Measurements from ENCODE around the gene FSD1L. TPM values are rescaled to one million over a fixed set of nuclear protein-coding genes. Genes with fewer than 3 reads are reported as not detected.

Gene FSD1L
- total RNA-seq: 10 to 100 TPM; 13.4 to 14.3 TPM
- polyA plus RNA-seq (2013, experiment 1 of 2): 12.8 TPM
- 16.8 TPM for polyA plus RNA-seq (2013, experiment 2 of 2)
- long read RNA-seq, experiment 1, partial matches to known transcripts: 1 of 3 reads
- long read RNA-seq, experiment 1, other reads (novel, unspliced or antisense): 2 of 3 reads
- long read RNA-seq, experiment 2, partial matches to known transcripts: 1 of 18 reads
- long read RNA-seq, experiment 2, other reads (novel, unspliced or antisense): 17 of 18 reads
- long read RNA-seq, experiment 3, partial matches to known transcripts: 1 of 8 reads
- long read RNA-seq, experiment 3, other reads (novel, unspliced or antisense): 6 of 8 reads
- long read RNA-seq, experiment 4, partial matches to known transcripts: 3 of 5 reads
- long read RNA-seq, experiment 4, other reads (novel, unspliced or antisense): 2 of 5 reads

DNA sequence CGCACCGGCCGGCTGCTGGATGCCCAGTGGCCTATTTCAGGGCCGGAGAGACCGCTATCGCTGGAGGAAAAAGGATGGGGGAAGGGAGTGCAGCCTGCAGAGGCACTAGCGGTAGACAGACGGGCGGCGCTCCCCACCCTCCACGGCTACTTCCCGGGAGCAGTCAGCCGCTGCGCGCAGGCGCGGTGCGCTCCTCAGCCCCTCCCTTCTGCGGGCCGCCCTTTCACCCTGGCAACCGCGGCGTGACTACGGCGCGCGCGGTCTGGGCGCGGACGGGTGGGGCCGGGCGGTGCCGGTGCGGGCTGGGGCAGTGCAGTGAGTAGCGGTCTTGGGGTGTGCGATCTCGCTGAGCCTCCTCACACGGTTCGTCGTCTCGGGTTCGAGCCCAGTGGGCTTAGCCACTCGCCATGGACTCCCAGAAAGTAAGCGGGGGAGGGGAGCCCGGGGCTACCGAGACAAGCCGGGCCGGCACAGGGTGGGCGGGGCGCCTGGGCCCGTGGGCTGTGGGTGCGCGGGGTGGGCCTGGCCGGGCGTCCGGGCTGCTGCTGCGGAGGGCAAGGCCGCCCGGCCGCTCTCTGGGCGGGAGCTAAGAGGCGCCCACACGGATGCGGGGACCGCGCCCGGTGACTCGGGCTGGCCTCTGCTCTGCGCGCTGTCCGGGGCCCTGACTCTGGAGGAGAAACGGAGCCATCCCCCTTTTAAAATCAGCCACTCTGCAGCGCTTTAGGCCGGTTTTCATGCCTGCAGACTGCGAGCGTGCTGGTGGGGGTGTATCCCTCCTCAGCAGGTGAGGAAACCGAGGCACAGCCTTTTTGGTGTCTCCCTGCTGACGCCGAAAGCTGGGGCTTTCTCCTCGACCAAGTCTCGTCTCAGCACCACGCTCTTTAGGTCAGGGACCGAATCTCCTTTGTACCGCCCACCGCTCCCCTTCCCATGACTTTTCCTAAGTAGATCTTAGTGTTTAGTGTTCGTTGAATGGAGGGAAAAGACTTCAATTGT, at the start of gene FSD1L:
Gene FSD1L (plus strand): TSS at position 221 of the 999 bp plus-strand sequence. CDS start 187 bp downstream, at position 408.
- H3K4me3 ChIP-seq (ENCODE audit: low read length): peak within 1 kb of the TSS; percentile 86
- Mint-ChIP-seq H3K36me3 (ENCODE audit: low read depth) (peaks cover 7% of the 10 kb centered on the region), H3K9me3 (no peaks in the 10 kb centered on the region), H3K27ac (peak within 1 kb of the TSS; percentile 93), H3K4me3 (peak within 1 kb of the TSS; percentile 85), H3K4me1 (peaks cover 39% of the 10 kb centered on the region), H3K27me3 (ENCODE audit: insufficient read depth) (no peaks in the 10 kb centered on the region)
- TF ChIP-seq, protein P1, sequence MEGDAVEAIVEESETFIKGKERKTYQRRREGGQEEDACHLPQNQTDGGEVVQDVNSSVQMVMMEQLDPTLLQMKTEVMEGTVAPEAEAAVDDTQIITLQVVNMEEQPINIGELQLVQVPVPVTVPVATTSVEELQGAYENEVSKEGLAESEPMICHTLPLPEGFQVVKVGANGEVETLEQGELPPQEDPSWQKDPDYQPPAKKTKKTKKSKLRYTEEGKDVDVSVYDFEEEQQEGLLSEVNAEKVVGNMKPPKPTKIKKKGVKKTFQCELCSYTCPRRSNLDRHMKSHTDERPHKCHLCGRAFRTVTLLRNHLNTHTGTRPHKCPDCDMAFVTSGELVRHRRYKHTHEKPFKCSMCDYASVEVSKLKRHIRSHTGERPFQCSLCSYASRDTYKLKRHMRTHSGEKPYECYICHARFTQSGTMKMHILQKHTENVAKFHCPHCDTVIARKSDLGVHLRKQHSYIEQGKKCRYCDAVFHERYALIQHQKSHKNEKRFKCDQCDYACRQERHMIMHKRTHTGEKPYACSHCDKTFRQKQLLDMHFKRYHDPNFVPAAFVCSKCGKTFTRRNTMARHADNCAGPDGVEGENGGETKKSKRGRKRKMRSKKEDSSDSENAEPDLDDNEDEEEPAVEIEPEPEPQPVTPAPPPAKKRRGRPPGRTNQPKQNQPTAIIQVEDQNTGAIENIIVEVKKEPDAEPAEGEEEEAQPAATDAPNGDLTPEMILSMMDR (conservative IDR thresholded peaks at IDR 0.05): peak; percentile 27
- DNase-seq: peak; percentile 96
- no peaks in the 10 kb centered on the region for H3K27me3 ChIP-seq (ENCODE audit: control insufficient read depth, insufficient read depth, low read length, poor library complexity, severe bottlenecking)
- H3K9ac ChIP-seq (ENCODE audit: extremely low read depth, low read length, poor library complexity, severe bottlenecking): peak within 1 kb of the TSS; percentile 66
- 0 to 1% methylated on average over 19 to 87 of the region's 87 CpGs for WGBS, 2 experiments (ENCODE audit: insufficient coverage in 1 of 2, insufficient read length in 1 of 2)
- H3K36me3 ChIP-seq (ENCODE audit: control insufficient read depth, insufficient read depth, low read length): no peaks in the 10 kb centered on the region
- H3K27ac ChIP-seq (ENCODE audit: low read depth, low read length): peak within 1 kb of the TSS; percentile 81
- no peaks in the 10 kb centered on the region for H3K9me3 ChIP-seq (ENCODE audit: control insufficient read depth, low read length)
- peaks cover 13% of the 10 kb centered on the region for H3K4me1 ChIP-seq (ENCODE audit: control insufficient read depth, insufficient read depth, low read length)

DNA sequence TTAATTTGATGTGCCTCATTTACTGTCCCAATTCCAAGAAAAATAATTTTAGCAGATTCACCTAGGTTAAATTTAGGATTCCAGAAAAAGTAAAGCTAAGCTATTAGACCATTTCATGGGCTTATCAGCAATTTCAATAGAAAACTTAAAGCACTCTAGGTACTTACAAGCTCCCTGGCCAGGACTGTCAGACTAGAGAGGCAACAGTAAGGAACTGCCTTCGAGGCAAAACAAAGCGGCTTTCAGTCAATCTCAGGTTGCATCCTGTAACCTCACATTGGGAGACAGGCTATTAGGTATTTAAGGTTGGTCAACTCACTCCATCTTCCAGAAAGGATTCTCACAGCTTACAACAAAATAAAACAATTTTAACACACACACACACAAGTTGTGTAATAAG, 48.7 kb upstream of the FSD1L start:
- Mint-ChIP-seq H3K4me3 (no peak overlapping the region), H3K27me3 (ENCODE audit: insufficient read depth) (no peaks in the 10 kb centered on the region), H3K27ac (peak overlapping the region; percentile 62), H3K4me1 (peaks cover 21% of the 10 kb centered on the region), H3K36me3 (ENCODE audit: low read depth) (no peaks in the 10 kb centered on the region), H3K9me3 (no peaks in the 10 kb centered on the region)
- Histone ChIP-seq H3K27ac (ENCODE audit: low read depth, low read length) (no peak overlapping the region), H3K27me3 (ENCODE audit: control insufficient read depth, insufficient read depth, low read length, poor library complexity, severe bottlenecking) (no peaks in the 10 kb centered on the region), H3K9me3 (ENCODE audit: control insufficient read depth, low read length) (no peaks in the 10 kb centered on the region), H3K9ac (ENCODE audit: extremely low read depth, low read length, poor library complexity, severe bottlenecking) (no peak overlapping the region), H3K4me3 (ENCODE audit: low read length) (no peak overlapping the region), H3K36me3 (ENCODE audit: control insufficient read depth, insufficient read depth, low read length) (no peaks in the 10 kb centered on the region), H3K4me1 (ENCODE audit: control insufficient read depth, insufficient read depth, low read length) (peaks cover 3% of the 10 kb centered on the region)
- DNase-seq: no peak
- TF ChIP-seq, protein P1 (conservative IDR thresholded peaks at IDR 0.05): no peak
- 81 to 100% methylated on average over 1 to 2 of the region's 2 CpGs for WGBS, 2 experiments (ENCODE audit: insufficient coverage in 1 of 2, insufficient read length in 1 of 2)

DNA sequence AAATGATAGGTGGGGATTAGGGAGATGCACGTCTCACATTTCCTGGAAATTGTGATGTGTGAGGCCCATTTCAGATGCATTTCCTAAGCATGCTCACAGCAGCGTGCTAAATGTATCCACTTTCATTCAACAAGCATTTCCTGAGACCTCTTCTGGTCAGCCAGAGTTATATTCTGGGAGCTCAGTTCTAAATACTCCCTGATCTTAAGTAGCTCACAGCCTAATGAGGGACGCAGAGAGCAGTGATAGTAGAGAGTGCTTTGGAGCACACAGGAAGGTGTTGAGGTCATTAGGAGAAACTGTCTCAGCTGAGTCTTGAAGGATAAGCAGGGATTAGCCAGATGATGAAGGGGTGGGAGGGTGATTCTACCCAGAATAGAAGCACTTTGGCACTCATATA, 46.2 kb upstream of the FSD1L start:
- H3K4me3 ChIP-seq (ENCODE audit: low read length): no peak overlapping the region
- Mint-ChIP-seq H3K4me1 (peaks cover 29% of the 10 kb centered on the region), H3K27ac (peak overlapping the region; percentile 10), H3K27me3 (ENCODE audit: insufficient read depth) (no peaks in the 10 kb centered on the region), H3K9me3 (peaks cover 2% of the 10 kb centered on the region), H3K36me3 (ENCODE audit: low read depth) (peaks cover 1% of the 10 kb centered on the region), H3K4me3 (no peak overlapping the region)
- no peaks in the 10 kb centered on the region for H3K27me3 ChIP-seq (ENCODE audit: control insufficient read depth, insufficient read depth, low read length, poor library complexity, severe bottlenecking)
- peaks cover 5% of the 10 kb centered on the region for H3K4me1 ChIP-seq (ENCODE audit: control insufficient read depth, insufficient read depth, low read length)
- H3K9ac ChIP-seq (ENCODE audit: extremely low read depth, low read length, poor library complexity, severe bottlenecking): no peak overlapping the region
- WGBS, 2 experiments (ENCODE audit: insufficient coverage in 1 of 2, insufficient read length in 1 of 2): 73 to 84% methylated on average over 3 of the region's 3 CpGs
- TF ChIP-seq, protein P1 (conservative IDR thresholded peaks at IDR 0.05): peak; percentile 37
- H3K27ac ChIP-seq (ENCODE audit: low read depth, low read length): no peak overlapping the region
- no peak for DNase-seq
- H3K36me3 ChIP-seq (ENCODE audit: control insufficient read depth, insufficient read depth, low read length): no peaks in the 10 kb centered on the region
- peaks cover 4% of the 10 kb centered on the region for H3K9me3 ChIP-seq (ENCODE audit: control insufficient read depth, low read length)

All from endodermal cell (in vitro differentiated cells).